ENCODE measurements around the gene DDN.

- TF ChIP-seq CTCF (IDR thresholded peaks at IDR 0.05) (no peak), POLR2A (IDR thresholded peaks at IDR 0.05) (no peak)
Measured at GRCh38 chr12:48967991-48968390, 31.2 kb downstream of the DDN start.

Data from esophagus squamous epithelium (tissue), 4 donors.